GM12878 (cell line): ENCODE data around the gene RERE. TPM values are rescaled to one million over a fixed set of nuclear protein-coding genes. Genes with fewer than 3 reads are reported as not detected.

Experiments
- ATAC-seq: fragments of 200-7000 bp; cut with Tn5 transposase; 3 replicates; pipeline ENCODE4 v1.9.1; 2020; ENCODE audit warnings: mild to moderate bottlenecking, moderate library complexity
- BruUV-seq: library from RNA; stranded (reverse); fragments of 400-500 nt; replicated peaks from 2 replicates; lab custom pipeline; 2021; lab: Mats Ljungman, UMichigan
- CTCF ChIA-PET: fragments of 300-600 bp; sonication (Branson Sonifier 250); formaldehyde crosslinking; extraction: SDS; loops from one replicate; lab custom pipeline; 2021; ENCODE audit warnings: inconsistent platforms; lab: Yijun Ruan, JAX
- POLR2A ChIA-PET: fragments of 350-600 bp; formaldehyde crosslinking; extraction: SDS; loops from one replicate; lab custom pipeline; 2021; ENCODE audit warnings: inconsistent platforms; lab: Charles Lee
- RAD21 ChIA-PET: fragments of 300-600 bp; sonication (Branson Sonifier 250); formaldehyde crosslinking; loops from one replicate; lab custom pipeline; 2023; ENCODE audit warnings: antibody characterized with exemption; ENCODE audit not compliant: unreplicated experiment; lab: Charles Lee
- SMC1A ChIA-PET: fragments of 300-600 bp; sonication (Branson Sonifier 250); formaldehyde crosslinking; loops from one replicate; lab custom pipeline; 2023; ENCODE audit not compliant: unreplicated experiment, uncharacterized antibody; lab: Charles Lee
- DNase-seq: peaks from one replicate; pipeline ENCODE4 v3.0.0-alpha.2; 2011; ENCODE audit warnings: low read depth, low spot score
- FAIRE-seq: peaks from 3 replicates; lab custom pipeline; 2011; peaks lifted over from hg19 to GRCh38; lab: Jason Lieb, UNC
- H2AFZ ChIP-seq: 2 replicates; pipeline ENCODE4 v1.6.0; 2011; ENCODE audit warnings: low read depth, low read length, control low read depth; ENCODE audit not compliant: control insufficient read depth
- H3K27ac ChIP-seq: 2 replicates; pipeline ENCODE4 v1.5.1; 2011; ENCODE audit warnings: control low read depth; ENCODE audit not compliant: control insufficient read depth, insufficient read depth
- H3K27me3 ChIP-seq, 2 experiments: replicated peaks in 1 of 2; 2 replicates each; pipeline versions ENCODE4 v1.6.0 to v1.6.1; 2011; ENCODE audit warnings: low read length in 1 of 2; ENCODE audit not compliant: control insufficient read depth in 2 of 2, insufficient read depth in 2 of 2
- H3K36me3 ChIP-seq, 2 experiments: 2 replicates each; pipeline ENCODE4 v1.5.1; 2011; ENCODE audit warnings: low read length in 1 of 2; ENCODE audit not compliant: control insufficient read depth in 2 of 2, insufficient read depth in 2 of 2
- H3K4me1 ChIP-seq: 2 replicates; pipeline ENCODE4 v1.6.1; 2011; ENCODE audit warnings: mild to moderate bottlenecking, low read length, moderate library complexity, mixed read lengths; ENCODE audit not compliant: control insufficient read depth, insufficient read depth
- H3K4me2 ChIP-seq: 2 replicates; pipeline ENCODE4 v1.6.0; 2011; ENCODE audit warnings: control low read depth; ENCODE audit not compliant: control insufficient read depth, insufficient read depth
- H3K4me3 ChIP-seq: fragments of 200-600 bp; sonication (generic); 2 replicates; pipeline ENCODE4 v1.5.1; 2016
- H3K79me2 ChIP-seq: 2 replicates; pipeline ENCODE4 v1.6.0; 2011; ENCODE audit warnings: low read length; ENCODE audit not compliant: control insufficient read depth, insufficient read depth
- H3K9ac ChIP-seq: 2 replicates; pipeline ENCODE4 v1.8.0; 2011; ENCODE audit warnings: low read length, control low read depth, mixed read lengths; ENCODE audit not compliant: control insufficient read depth, insufficient read depth
- H3K9me3 ChIP-seq: replicated peaks from 3 replicates; pipeline ENCODE4 v1.5.1; 2011; ENCODE audit warnings: mild to moderate bottlenecking, low read length; ENCODE audit not compliant: control insufficient read depth, insufficient read depth
- H4K20me1 ChIP-seq: 2 replicates; pipeline ENCODE4 v1.6.0; 2011; ENCODE audit not compliant: control insufficient read depth, insufficient read depth
- KDM1A ChIP-seq: fragments of 200-600 bp; sonication (generic); IDR thresholded peaks from 2 replicates; pipeline ENCODE4 v1.6.1; 2016; ENCODE audit warnings: borderline replicate concordance
- MEF2A ChIP-seq: IDR thresholded peaks from 2 replicates; pipeline ENCODE4 v1.6.1; 2011; ENCODE audit warnings: low read depth, mild to moderate bottlenecking, low read length, moderate library complexity; ENCODE audit not compliant: insufficient read depth
- NFXL1 ChIP-seq: fragments of 450-650 bp; IDR thresholded peaks from 2 replicates; pipeline ENCODE4 v1.6.1; 2017; ENCODE audit warnings: antibody characterized with exemption, mild to moderate bottlenecking, borderline replicate concordance
- POLR2AphosphoS5 ChIP-seq: IDR thresholded peaks from 2 replicates; pipeline ENCODE4 v1.6.1; 2011; ENCODE audit warnings: mild to moderate bottlenecking, low read length, inconsistent platforms
- SP1 ChIP-seq: IDR thresholded peaks from one replicate; pipeline ENCODE4 v1.6.1; 2011; ENCODE audit warnings: low read depth, low read length
- TCF3 ChIP-seq: IDR thresholded peaks from 2 replicates; pipeline ENCODE4 v1.6.1; 2012; ENCODE audit warnings: low read depth, mild to moderate bottlenecking, low read length, borderline replicate concordance; ENCODE audit not compliant: insufficient read depth
- ZNF592 ChIP-seq: fragments of 450-650 bp; IDR thresholded peaks from 2 replicates; pipeline ENCODE4 v1.6.1; 2017; ENCODE audit warnings: mild to moderate bottlenecking, moderate library complexity
- ZZZ3 ChIP-seq: IDR thresholded peaks from 2 replicates; pipeline ENCODE4 v1.6.1; 2011; ENCODE audit warnings: low read depth; ENCODE audit not compliant: control insufficient read depth, insufficient read length
- WGBS: methylation state at CpG from one replicate; pipeline ENCODE4 v1.1.6; 2016; ENCODE audit warnings: low lambda C conversion rate; ENCODE audit not compliant: insufficient replicate concordance, insufficient coverage; ENCODE audit errors: missing lambda C conversion rate; 5-methylcytosine and 5-hydroxymethylcytosine counted together
- in situ Hi-C: fragments of 300-500 bp; cut with MboI; formaldehyde crosslinking; loops from 9 replicates; pipeline ENCODE4 v1.14.3; 2018; ENCODE audit warnings: mixed read lengths
- intact Hi-C: fragments of 100-400 bp; cut with micrococcal nuclease; formaldehyde crosslinking; loops from one replicate; pipeline ENCODE4 v1.14.2; 2022; ENCODE audit not compliant: unreplicated experiment
- polyA plus RNA-seq, 11 experiments: library from polyadenylated mRNA; depleted of rRNA in 4 of 11; unstranded in 6 of 11; stranded (reverse) in 5 of 11; fragments of >200 nt; fragmentation: Nextera tagmentation in 4 of 11; fragmentation: Illumina TruSeq in 1 of 11; extraction: Ambion mirVana in 4 of 11; extraction: Trizol in 1 of 11; gene quantifications; 1 replicate in 1 of 11; 2 replicates in 10 of 11; pipeline versions ENCODE4 v1.2.1 to v1.2.3, GENCODE V29; 2011 to 2016; ENCODE audit warnings: inconsistent platforms in 2 of 11, missing spikeins in 2 of 11, low read depth in 1 of 11
- total RNA-seq, 4 experiments: library from RNA; depleted of rRNA in 3 of 4; stranded (reverse); fragments of >200 nt in 3 of 4; fragmentation: Illumina TruSeq in 1 of 4; extraction: Trizol in 1 of 4; gene quantifications; 2 replicates each; pipeline versions ENCODE4 v1.2.1 to v1.2.3, GENCODE V29; 2013 to 2021
- TF ChIP-seq, protein P1 (sequence below): IDR thresholded peaks from 2 replicates; pipeline ENCODE4 v1.6.1; 2012; ENCODE audit warnings: improper control_type of control experiment, low read depth, low read length; ENCODE audit not compliant: insufficient replicate concordance
- TF ChIP-seq, protein P2 (sequence below): fragments of 450-650 bp; IDR thresholded peaks from 2 replicates; pipeline ENCODE4 v1.6.1; 2017; ENCODE audit warnings: borderline replicate concordance

The RERE gene
- total and polyA plus RNA-seq, 10 of the 15 experiments (the other 5 are each of a cell fraction or from before 2014, with no cell fraction given) = 5.2 to 60.5 (median 20.2) TPM

DNA sequence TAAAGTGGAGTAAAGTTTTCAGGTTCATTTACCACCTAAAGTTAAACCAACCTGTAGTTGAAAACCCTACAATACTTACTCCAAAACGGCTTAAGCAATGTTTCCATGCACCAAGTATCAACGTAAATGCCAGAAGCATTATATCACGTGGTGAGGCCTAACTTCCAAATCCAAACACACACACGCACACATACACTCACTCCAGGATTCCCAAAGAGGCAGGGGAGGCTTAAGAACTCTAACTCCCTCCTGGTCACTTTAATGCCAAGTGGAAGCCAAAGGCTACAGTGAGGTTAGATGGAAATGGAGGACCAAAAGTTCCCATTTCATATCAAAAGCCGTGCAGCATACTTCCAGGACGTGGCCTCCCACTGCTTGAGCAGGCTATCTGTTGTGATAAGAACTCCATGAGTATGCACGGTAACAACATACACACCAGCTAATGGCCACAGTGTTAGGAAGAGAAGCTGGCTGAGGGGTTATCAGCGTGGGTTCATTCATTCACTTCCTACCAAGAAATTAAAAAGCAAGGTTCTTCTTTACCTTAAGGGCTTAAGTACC is 275.4 kb downstream of the RERE start:
- Histone ChIP-seq H3K4me2 (no peak overlapping the region), H3K4me1 (peaks cover 17% of the 10 kb centered on the region), H3K9me3 (peaks cover 2% of the 10 kb centered on the region; the same call in 2 of the 3 replicates), H3K27ac (no peak overlapping the region), H2AFZ (no peak overlapping the region), H3K36me3 (no peaks in the 10 kb centered on the region; a peak in 1 of 4 replicates), H4K20me1 (no peaks in the 10 kb centered on the region), H3K9ac (no peak overlapping the region), H3K27me3 (no peaks in the 10 kb centered on the region), H3K4me3 (no peak overlapping the region), H3K79me2 (no peaks in the 10 kb centered on the region)
- CTCF ChIA-PET = interaction anchor here (0.7 to 1.2 kb wide), 3 partner anchors 16 to 307 kb away, joined by 3 read pairs; no protein-coding TSS in a partner anchor
- RAD21 ChIA-PET = no interaction called here
- SMC1A ChIA-PET = interaction anchor here (1.3 to 1.9 kb wide), 3 partner anchors 8 to 65 kb away, joined by 3 to 11 read pairs (median 6); no protein-coding TSS in a partner anchor
- TF ChIP-seq POLR2AphosphoS5 = no peak
- TF ChIP-seq, protein P1, sequence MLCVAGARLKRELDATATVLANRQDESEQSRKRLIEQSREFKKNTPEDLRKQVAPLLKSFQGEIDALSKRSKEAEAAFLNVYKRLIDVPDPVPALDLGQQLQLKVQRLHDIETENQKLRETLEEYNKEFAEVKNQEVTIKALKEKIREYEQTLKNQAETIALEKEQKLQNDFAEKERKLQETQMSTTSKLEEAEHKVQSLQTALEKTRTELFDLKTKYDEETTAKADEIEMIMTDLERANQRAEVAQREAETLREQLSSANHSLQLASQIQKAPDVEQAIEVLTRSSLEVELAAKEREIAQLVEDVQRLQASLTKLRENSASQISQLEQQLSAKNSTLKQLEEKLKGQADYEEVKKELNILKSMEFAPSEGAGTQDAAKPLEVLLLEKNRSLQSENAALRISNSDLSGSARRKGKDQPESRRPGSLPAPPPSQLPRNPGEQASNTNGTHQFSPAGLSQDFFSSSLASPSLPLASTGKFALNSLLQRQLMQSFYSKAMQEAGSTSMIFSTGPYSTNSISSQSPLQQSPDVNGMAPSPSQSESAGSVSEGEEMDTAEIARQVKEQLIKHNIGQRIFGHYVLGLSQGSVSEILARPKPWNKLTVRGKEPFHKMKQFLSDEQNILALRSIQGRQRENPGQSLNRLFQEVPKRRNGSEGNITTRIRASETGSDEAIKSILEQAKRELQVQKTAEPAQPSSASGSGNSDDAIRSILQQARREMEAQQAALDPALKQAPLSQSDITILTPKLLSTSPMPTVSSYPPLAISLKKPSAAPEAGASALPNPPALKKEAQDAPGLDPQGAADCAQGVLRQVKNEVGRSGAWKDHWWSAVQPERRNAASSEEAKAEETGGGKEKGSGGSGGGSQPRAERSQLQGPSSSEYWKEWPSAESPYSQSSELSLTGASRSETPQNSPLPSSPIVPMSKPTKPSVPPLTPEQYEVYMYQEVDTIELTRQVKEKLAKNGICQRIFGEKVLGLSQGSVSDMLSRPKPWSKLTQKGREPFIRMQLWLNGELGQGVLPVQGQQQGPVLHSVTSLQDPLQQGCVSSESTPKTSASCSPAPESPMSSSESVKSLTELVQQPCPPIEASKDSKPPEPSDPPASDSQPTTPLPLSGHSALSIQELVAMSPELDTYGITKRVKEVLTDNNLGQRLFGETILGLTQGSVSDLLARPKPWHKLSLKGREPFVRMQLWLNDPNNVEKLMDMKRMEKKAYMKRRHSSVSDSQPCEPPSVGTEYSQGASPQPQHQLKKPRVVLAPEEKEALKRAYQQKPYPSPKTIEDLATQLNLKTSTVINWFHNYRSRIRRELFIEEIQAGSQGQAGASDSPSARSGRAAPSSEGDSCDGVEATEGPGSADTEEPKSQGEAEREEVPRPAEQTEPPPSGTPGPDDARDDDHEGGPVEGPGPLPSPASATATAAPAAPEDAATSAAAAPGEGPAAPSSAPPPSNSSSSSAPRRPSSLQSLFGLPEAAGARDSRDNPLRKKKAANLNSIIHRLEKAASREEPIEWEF = no peak
- TF ChIP-seq NFXL1 = no peak
- TF ChIP-seq MEF2A = no peak
- TF ChIP-seq SP1 = no peak
- TF ChIP-seq ZZZ3 = no peak
- TF ChIP-seq KDM1A = no peak
- TF ChIP-seq ZNF592 = no peak
- no peak for TF ChIP-seq TCF3
- TF ChIP-seq, protein P2, sequence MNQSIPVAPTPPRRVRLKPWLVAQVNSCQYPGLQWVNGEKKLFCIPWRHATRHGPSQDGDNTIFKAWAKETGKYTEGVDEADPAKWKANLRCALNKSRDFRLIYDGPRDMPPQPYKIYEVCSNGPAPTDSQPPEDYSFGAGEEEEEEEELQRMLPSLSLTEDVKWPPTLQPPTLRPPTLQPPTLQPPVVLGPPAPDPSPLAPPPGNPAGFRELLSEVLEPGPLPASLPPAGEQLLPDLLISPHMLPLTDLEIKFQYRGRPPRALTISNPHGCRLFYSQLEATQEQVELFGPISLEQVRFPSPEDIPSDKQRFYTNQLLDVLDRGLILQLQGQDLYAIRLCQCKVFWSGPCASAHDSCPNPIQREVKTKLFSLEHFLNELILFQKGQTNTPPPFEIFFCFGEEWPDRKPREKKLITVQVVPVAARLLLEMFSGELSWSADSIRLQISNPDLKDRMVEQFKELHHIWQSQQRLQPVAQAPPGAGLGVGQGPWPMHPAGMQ = no peak
- POLR2A ChIA-PET = interaction anchor here (1.1 kb wide), 1 partner anchor 9 kb away, joined by 3 read pairs; no protein-coding TSS in a partner anchor
- no peak for DNase-seq
- WGBS = 91% methylated on average over 8 of the region's 8 CpGs
- no TSS peak for BruUV-seq
- ATAC-seq = no peak
- intact Hi-C loops = no loop called here
- in situ Hi-C loops = no loop called here
- peak; percentile 31 for FAIRE-seq
